GM21367 (cell line): ENCODE measurements around the gene GLIPR2.

Source experiments
- ATAC-seq: cut with Tn5 transposase; IDR thresholded peaks from one replicate; pipeline ENCODE4 v1.9.1; 2021; ENCODE audit not compliant: unreplicated experiment

Gene GLIPR2

GRCh38 chr9:36192196-36192595 is 55.7 kb downstream of the GLIPR2 start:
- ATAC-seq: no peak

- ATAC-seq: no peak
Observed at GRCh38 chr9:36193023-36193422, 56.5 kb downstream of the GLIPR2 start.

GRCh38 chr9:36194326-36195000 is 57.9 kb downstream of the GLIPR2 start:
- no peak for ATAC-seq

DNA sequence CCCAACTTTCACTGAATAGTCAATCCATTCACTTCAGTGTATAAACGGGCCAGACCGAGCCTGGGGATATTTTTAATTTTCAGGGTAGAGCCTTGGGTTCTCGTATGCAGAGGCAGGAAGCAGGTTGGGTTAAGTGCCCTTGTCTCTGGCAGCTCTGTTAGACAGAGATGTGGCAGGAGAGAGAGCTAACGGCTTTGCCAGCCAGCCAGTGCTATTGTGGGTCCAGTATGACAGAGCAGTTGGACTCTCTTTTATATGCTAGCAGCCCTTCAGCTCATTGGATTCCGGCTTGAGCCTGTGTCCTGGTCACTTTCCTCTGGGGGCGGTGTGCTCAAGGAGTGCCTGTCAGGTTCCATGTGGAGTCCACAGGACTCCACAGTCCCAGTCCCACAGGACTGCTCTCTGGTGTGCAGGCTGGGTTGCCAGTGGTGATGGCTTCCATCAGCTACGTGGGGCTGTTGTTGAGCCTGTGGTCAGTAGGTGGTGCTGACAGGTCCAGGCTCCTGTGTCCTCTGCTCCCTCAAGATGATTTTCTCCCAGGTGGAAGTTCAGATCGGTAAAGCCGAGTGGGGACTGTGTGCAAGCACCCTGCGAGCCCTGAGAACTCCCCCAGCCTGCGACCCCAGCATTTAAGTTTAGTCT is 68.5 kb downstream of the GLIPR2 start:
- no peak for ATAC-seq

GRCh38 chr9:36207016-36207415 is 70.5 kb downstream of the GLIPR2 start:
- no peak for ATAC-seq

GRCh38 chr9:36207546-36208012 is 71.0 kb downstream of the GLIPR2 start:
- ATAC-seq: no peak

- ATAC-seq: no peak
Observed at GRCh38 chr9:36208521-36209253, 72.2 kb downstream of the GLIPR2 start.

DNA sequence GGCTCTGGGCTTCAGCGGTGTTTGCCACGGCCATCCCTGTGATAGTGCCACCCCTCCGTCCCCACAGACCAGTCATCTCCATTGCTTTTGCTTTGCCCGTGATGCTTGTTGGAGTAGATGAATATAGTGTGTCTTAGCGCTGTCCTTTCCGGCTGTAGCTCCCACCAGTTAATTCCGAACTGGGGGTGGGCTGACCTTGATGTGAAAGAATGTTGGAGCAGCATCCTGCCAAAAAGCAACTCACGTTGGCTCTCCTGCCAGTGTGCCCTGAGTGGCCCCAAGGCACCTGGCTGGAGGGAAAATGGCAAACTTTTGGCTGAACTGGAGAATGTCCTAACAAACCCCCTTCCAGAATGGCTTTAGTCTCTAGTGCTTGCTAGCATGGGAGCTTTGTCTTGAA is 74.2 kb downstream of the GLIPR2 start:
- ATAC-seq: no peak

DNA sequence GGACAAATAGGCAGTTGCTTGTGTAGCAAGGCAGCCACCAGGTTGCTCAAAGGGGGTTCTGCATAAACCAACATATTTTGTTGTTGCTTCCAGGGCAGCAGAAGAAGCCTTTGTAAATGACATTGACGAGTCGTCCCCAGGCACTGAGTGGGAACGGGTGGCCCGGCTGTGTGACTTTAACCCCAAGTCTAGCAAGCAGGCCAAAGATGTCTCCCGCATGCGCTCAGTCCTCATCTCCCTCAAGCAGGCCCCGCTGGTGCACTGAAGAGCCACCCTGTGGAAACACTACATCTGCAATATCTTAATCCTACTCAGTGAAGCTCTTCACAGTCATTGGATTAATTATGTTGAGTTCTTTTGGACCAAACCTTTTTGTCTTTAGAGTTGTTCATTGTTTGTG is 75.0 kb downstream of the GLIPR2 start:
- ATAC-seq: no peak

DNA sequence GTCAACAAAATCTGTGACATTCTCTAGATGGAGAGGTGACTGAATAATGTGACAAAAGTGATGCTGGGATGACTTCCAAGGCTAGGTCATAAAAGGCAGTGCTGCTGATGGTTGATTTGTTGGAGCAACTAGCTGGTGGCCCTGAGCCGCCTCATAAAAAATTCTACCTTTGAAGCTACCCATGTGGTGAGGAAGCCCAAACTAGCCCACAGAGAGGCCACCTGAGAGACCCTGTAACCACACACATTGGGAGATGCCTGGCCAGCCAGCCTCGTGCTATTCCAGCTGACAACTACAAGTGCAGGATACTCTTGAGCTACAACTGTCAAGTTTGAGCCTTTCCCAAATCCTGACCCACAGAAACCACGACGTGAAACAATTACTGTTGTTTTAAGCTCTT is 76.9 kb downstream of the GLIPR2 start:
- no peak for ATAC-seq
